Measurements from ENCODE around the gene CEP83. TPM values are rescaled to one million over a fixed set of nuclear protein-coding genes. Genes with fewer than 3 reads are reported as not detected.
"Not testable (repeated sequence)": the region's sequence is repeated elsewhere in the genome, so short reads cannot be mapped to it uniquely, and the experiment has no call there.

CEP83 gene, protein sequence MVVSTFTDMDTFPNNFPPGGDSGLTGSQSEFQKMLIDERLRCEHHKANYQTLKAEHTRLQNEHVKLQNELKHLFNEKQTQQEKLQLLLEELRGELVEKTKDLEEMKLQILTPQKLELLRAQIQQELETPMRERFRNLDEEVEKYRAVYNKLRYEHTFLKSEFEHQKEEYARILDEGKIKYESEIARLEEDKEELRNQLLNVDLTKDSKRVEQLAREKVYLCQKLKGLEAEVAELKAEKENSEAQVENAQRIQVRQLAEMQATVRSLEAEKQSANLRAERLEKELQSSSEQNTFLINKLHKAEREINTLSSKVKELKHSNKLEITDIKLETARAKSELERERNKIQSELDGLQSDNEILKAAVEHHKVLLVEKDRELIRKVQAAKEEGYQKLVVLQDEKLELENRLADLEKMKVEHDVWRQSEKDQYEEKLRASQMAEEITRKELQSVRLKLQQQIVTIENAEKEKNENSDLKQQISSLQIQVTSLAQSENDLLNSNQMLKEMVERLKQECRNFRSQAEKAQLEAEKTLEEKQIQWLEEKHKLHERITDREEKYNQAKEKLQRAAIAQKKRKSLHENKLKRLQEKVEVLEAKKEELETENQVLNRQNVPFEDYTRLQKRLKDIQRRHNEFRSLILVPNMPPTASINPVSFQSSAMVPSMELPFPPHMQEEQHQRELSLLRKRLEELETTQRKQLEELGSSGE
- total RNA-seq = 19.7 TPM

DNA sequence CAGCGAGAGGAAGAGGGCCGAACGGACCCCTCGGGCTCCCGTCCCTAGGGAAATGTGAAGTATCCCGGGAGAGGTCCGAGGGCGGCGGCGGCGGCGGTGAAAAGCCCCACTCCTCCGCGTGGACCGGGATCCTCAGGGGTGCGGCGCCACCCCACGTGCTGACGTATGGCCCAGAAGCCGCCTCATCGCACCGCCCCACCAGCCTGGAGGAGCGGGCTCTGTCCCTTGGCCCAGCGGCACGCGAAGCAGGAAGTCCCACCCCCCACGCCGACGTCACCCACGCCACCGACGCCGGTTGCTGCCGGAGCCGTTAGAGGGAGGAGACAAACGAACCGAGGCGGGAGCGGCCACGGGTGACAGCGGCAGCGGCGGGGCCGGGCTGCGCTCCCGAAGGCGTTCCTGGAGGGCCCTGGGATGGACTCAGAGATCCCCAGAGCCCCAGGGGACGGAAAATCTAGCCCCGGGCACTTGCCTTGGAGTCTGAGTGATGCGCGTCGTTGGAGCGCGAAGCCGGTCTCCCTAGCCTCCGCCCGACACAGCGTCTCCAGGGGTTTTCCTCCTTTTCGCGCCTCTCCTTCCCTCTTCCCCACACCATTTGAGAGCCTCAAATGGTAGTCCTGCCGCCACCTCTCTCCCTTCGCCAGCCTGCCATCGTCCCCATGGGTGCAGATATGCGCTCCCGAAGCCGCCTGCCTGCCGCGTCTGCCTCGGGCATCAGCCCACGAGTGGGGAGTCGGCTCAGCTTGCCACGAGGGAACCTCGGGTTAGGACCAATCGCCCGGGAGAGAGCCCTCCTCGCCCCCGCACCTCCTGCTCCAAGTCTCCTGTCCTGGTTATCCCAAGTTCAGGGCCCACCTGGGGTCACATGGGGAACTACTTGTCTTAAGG is at the start of gene CEP83:
CEP83 (minus strand) TSS at position 140 of the 888 bp plus-strand sequence. CDS start 47,377 bp downstream, outside the sequence.
- peak; percentile 98 for DNase-seq

DNA sequence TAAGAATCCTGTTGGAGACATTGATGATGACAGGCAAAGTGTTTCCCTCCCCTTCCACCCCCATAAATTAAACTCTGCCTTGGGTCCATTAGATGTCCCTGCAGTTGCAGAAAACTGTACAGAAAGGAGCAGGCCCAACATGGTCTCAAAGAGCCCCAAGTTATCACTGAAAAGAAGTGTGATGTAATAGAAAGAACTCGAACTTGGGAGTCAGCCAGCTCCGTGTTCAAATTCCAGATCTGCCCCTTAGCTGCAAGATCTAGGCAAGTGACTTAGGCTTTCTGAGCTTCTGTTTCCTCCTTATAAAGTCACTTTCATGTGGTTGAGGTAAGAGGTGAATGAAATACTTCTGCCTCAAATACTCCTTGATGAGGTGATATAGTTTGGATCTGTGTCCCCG is 49.6 kb upstream of the CEP83 start:
- DNase-seq = no peak

DNA sequence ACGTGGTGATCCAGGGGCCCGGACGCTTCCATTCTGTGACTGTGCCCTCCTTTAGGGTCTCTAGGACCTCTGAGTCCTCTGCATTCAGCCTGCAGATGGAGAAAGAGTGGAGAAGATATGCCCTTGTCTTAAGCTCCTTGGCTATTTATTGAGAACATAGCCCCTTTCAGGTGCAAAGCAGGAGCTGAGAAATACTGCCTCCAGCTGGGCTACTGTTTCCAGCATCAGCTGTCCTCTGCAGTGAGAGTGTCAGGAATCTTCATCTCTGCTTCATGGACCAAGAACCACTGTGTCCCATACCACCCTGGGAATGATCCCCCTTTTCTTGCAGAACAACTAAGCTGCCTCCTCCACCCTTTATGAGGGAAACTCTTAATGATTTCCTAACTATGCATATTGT is 47.8 kb upstream of the CEP83 start:
- DNase-seq = no peak

DNA sequence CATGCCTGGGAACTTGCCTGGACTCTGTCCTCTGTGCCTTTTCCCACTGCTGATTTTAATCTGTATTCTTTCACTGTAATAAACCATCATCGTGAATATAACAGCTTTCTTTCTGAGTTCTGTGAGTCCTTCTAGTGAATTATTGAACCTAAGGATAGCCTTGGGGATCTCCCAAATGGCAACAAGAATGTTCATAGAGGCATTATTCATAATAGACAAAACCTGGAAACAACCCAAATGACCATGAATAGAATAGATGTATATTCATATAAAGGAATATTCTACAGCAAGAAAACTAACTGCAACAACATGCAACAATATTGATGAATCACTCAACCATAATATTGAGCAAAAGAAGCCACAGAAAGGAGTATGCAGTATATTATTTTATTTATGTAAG is 44.7 kb upstream of the CEP83 start:
- no peak for DNase-seq

DNA sequence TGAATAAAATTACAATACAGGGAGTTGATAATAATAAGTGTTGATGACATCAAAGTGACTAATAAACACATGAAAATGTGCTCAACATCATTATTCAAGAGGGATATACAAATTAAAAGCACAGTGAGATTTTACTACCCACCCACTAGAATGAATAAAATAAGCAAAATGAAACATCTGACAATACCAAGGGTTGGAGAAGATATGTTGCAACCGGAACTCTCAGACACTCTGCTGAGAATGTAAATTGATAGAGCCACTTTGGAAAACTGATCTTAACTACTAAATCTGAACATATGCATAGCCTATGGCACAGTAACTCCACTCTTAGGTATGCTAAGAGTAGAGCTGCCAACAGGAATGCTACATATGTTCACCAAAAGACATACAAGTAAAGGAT is 44.0 kb upstream of the CEP83 start:
- DNase-seq = no peak

DNA sequence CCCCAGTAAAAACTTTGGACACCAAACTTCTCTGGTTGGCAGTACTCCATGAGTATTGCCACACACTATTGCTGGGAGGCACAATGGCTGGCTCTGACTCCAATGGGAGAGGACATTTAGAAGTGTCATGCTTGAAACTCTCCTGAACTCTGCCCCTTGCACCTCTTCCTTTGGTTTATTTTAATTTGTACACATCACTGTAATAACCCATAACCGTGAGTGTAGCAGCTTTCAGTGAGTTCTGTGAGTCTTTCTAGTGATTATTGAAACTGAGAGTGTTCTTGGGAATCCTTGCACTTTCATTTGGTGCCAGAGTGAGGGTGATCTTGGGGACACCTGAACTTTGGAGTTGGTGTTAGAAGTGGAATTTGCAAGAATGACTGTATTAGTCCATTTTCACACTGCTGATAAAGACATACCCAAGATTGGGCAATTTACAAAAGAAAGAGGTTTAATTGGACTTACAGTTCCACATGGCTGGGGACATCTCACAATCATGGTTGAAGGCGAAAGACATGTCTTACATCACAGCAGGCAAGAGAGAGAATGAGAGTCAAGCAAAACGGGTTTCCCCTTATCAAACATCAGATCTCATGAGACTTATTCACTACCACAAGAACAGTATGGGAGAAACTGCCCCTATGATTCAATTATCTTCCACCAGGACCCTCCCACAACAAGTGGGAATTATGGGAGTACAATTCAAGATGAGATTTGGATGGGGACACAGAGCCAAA is 41.3 kb upstream of the CEP83 start:
- no peak for DNase-seq

DNA sequence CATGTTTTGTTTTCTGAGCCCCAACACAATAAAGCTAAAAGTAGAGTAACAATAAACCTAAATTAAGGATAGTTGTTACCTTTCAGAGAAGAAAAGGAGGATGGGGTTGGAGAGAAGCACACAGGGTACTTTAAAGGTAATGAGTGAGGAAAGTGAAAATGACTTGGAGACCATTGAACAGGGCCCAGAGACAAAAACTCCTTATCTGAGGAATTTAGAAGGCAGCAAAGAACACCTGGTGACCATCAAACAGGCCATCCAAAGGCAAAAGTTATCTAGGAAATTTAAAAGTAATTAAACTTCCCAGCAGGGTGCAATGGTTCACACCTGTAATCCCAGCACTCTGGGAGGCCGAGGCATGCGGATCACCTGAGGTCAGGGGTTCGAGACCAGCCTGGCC is 39.0 kb upstream of the CEP83 start:
- DNase-seq = no peak

DNA sequence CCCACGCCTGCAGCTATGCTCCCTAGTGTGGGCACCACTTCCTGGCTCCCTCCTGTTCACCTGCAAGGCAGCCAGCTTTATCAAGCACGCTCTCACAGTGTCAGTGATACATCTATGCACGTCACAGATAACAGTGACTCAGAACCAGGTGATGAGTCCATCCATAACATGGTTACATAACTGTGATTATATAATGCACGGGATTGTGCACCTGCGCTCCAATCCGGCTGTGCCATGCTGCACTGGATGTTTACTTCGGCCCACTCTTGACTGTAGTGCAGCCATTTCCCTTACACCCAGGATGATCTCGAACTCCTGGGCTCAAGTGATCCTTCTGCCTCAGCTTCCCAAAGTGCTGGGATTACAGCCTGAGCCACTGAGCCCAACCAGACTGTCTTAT is 38.4 kb upstream of the CEP83 start:
- no peak for DNase-seq

DNA sequence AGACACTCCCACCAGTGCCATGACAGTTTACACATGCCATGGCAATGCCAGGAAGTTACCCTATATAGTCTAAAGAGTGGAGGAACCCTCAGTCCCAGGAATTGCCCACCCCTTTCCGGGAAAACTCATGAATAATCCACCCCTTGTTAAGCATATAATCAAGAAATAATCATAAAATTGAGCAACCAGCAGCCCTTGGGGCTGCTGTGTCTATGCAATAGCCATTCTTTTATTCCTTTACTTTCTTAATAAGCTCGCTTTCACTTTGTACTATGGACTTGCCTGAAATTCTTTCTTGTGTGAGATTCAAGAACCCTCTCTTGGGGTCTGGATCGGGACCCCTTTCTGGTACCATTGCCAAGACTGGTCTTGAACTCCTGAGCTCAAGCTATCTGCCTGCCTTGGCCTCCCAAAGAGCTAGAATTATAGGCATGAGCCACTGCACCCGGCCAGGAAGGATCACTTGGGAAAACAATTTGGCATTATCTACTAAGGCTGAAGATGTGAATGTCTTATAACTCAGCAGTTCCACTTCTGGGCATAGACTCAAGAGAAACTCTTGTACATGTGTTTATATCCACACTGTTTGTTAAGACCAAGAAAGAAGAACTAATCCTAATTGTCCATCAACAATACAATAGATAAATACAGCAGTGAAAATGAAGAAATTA is 35.9 kb upstream of the CEP83 start:
- no peak for DNase-seq

DNA sequence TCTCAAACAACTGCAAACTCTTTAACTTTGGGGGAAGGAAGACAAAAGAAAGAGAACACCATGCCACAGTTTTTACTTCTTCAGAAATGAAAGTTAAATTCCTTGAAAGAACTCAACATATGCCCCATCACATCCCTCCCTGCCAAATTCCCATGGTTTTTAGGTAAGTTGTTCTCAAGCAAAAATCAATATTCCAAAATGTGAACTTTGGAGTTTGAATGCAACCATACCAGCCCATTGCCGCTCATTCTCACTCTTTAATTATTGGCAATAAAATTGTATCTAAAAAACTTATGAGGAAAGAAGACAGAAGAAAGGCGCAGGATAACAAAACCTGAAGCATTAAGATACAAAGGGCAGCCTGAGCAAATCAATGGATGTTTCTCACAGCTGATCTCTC is 31.8 kb upstream of the CEP83 start:
- no peak for DNase-seq

DNA sequence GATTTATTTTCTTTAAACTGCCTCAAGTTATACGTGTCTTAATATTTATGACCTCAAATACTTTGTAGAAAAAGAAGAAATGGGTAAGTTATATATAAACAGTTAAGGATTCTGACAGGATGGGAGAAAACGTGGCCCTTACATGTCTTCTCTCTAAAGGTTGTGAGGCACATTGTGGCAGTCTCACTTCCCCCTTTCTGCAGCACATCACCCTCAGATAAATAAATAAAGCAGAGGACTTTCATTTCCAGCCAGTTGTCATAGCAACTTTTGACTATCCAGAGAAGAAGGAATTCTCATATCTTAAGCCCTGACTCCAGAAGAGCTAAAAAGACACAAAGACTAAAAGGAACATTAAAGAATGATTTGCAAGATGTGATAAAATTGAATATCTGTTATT is 28.8 kb upstream of the CEP83 start:
- DNase-seq = no peak

DNA sequence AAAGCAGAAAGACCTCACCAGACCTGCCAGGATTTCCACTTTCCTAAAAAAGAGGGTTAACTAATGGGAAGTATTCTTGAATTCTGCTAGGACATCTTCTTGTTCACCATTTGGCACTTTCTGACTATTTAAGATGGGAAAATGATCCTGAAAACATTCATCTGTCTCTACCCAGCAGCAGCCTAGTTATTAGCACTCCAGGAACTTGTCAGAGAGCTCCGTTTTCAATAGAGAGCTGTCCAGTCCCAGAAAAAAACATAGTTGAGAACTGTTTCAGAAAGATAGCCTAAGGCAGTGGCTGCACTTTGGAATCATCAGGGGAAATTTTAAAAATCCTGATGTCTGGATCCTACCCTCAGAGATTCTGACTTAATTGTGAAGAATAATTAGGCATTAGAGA is 22.1 kb upstream of the CEP83 start:
- DNase-seq = no peak

DNA sequence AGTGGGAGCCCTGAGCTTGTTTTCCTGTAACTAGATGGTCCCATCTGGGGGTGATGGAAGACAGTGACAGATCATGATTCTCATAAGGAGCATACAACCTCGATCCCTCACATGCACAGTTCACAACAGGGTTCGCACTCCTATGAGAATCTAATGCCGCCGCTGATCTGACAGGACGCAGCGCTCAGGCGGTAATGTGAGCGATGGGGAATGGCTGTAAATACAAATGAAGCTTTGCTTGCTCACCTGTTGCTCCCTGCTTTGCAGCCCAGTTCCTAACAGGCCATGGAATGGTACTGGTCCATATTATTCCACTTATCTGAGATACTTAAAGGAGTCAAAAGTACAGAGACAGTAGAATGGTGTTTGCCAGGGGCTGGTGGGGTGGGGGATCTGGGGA is 9.9 kb upstream of the CEP83 start:
- no peak for DNase-seq

DNA sequence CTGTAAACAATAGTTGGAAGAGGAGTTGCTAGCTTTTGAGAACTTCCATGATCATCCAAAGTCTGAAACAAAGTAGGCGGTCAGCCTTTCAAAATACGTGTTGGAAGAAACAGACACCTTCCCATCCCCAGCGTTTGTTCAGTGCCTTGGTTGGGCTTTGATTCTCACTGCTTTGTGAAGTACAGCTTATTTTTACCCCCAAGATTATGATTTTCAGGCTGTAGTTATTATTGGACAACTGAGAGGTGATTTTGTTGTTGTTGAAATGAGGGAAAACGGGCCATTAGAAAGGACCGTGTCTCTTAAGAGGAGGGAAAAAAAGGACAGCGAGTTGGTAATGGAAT is 921 bp upstream of the CEP83 start:
- DNase-seq = no peak

DNA sequence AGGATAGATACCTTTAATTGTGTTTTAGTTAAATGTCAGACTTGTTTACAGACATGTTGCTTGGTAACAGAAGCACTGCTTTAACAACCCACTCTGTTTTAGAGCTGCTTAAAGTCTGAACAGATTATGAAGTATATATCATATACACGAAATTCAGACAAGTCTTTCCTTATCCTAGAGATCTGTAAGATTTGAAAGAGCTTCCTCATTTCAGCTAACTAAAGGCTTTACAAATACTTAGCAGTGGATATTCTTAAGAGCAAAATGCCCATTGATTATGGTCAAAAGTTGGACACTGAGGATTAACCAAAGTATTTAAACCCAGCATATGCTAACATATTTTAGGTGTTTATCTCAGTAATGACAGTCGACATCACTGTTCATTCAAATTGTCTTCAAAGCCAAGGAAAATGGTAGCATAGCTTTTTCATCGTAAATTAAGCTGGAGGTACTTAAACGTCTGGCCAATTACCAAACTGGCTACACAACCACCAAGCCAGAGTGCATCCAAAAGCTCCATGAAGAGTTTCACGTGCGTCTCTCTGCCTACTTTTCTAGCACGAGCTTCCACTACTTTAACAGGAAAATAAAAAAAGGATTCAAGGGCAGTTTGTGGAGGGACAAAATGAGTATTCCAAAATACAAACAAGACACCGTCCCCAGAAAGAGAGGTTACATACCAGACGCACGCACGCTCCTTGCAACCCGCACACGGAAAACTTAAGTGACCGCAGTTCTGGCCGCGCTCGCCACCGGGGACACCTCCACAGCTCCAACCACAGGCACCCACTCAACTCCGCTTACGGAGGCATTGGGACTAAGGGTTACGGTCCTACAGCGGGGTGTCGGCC is 565 bp downstream of the CEP83 start:
- DNase-seq = no peak

DNA sequence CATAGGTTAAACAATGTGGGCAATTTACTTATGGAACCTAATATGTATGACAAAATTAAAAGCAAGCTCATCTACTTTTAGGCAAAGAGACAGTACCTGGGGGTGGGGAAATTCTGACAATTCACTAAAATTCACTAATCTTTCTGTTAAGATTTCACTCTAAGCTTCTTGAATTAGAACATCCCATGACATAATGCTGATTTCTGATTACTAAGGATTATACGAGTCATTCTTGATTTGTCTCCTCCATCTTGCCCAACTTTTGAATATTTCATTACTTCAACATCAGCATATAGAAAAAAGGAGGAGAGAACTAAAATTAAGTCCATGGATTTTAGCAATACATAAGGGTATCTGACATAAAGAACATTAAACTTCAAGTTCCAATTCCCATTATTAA is 2.4 kb downstream of the CEP83 start:
- DNase-seq = no peak

DNA sequence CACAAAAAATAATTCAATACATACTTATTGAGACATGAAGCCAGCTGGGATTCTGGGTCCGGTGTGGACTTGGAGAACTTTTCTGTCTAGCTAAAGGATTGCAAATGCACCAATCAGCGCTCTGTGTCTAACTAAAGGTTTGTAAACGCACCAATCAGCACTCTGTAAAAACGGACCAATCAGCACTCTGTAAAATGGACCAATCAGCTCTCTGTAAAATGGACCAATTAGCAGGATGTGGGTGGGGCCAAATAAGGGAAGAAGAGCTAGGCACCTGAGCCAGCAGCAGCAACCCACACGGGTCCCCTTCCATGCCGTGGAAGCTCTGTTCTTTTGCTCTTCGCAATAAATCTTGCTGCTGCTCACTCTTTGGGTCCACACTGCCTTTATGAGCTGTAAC is 5.3 kb downstream of the CEP83 start:
- not testable (repeated sequence) for DNase-seq

DNA sequence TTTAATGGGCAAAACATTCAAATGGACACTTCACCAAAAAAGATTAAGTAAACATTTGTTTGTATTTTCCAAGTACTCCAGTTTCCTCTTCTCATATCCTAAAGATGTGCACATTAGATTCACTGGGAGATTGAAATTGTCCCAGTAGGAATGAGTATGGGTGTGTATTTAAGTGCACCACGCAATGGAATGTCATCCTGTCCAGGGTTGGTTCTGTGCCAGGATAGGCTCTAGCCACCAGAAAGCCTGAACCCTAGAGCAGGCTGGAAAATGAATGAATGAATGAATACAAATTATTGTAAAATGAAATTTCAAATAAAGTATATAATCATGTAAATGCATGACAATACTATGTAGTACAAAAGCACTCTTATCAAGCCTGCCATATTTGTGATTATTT is 14.0 kb downstream of the CEP83 start:
- no peak for DNase-seq

DNA sequence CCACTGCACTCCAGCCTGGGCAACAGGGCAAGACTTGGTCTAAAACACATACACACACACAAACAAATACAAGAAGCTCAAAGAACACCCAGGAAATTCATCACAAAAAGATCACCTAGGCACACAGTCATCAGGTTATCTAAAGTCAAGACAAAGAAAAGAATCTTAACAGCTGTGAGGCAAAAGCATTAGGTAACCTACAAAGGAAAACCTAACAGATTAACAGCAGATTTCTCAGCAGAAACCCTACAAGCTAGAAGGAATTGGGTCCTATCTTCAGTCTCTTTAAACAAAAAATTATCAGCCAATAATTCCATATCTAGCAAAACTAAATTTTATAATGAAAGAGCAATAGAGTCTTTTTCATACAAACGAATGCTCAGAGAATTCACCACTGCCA is 22.4 kb downstream of the CEP83 start:
- no peak for DNase-seq

DNA sequence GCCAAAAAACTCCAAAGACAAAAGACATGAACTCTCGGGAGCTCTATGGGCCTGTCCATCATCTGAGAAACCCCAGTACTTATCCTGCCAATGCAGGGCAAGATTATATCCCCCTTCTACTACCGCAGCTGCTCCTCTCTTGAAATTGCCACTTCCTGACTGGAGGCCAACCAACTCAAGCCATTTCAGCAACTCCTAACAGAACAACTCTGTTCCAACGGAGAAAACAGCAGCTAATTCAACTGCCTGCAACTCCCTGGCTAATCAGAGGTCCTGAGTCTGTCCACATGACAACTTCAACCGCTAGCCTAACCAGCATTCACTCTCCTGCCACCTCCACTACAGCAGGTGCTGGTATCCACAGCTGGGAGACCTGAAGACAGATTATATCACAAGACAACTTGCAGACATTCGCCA is 24.1 kb downstream of the CEP83 start:
- DNase-seq = no peak

DNA sequence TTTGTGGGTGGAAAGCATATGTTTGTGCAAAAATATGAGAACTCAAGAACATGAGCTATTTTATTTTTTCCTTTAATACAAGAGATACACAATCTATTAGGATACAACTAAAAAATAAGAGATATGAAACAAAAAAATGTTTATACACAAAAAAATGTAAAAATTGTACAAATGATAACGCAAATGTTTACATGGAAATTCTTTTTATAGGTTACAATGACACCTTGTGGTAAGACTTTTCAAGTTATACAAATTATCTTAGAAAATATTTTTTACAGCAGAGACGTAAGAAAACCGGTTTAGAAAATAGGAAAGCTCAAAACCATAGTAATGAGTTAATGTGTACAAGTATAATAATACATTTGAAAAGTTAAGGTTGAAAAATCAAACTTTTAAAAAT is 25.5 kb downstream of the CEP83 start:
- DNase-seq = no peak

Measured in occipital lobe (tissue), 2 donors.